ENCODE results near the gene NRAS.

GRCh38 chr1:114737314-114737849 is 20.8 kb upstream of the NRAS start:
- TF ChIP-seq EP300 (IDR thresholded peaks at IDR 0.05) (no peak), CTCF (IDR thresholded peaks at IDR 0.05) (no peak)

Data from sigmoid colon (tissue), 4 donors.